H9 (cell line): ENCODE results near the gene ZIK1. TPM values are rescaled to one million over a fixed set of nuclear protein-coding genes. Genes with fewer than 3 reads are reported as not detected.

Experiments
- DNase-seq: peaks from one replicate; pipeline ENCODE4 v3.0.0-alpha.2; 2017
- H2AFZ ChIP-seq: one replicate; pipeline ENCODE4 v1.6.1; 2013; ENCODE audit warnings: mild to moderate bottlenecking, low read length, control low read depth, moderate library complexity
- H2AK5ac ChIP-seq: 2 replicates; pipeline ENCODE4 v1.6.1; 2013; ENCODE audit warnings: low read length, control low read depth, mixed read lengths; ENCODE audit not compliant: insufficient read length
- H2BK120ac ChIP-seq: one replicate; pipeline ENCODE4 v1.6.1; 2013; ENCODE audit warnings: low read depth, mild to moderate bottlenecking, low read length, control low read depth, inconsistent platforms; ENCODE audit not compliant: poor library complexity, severe bottlenecking
- H2BK12ac ChIP-seq: 2 replicates; pipeline ENCODE4 v1.6.1; 2013; ENCODE audit warnings: low read length, control low read depth, mixed read lengths, low read depth; ENCODE audit not compliant: insufficient read length
- H2BK15ac ChIP-seq: 2 replicates; pipeline ENCODE4 v1.6.1; 2013; ENCODE audit warnings: low read depth, low read length, control low read depth
- H2BK20ac ChIP-seq: one replicate; pipeline ENCODE4 v1.6.1; 2013; ENCODE audit warnings: low read depth, mild to moderate bottlenecking, low read length, control low read depth, inconsistent platforms; ENCODE audit not compliant: poor library complexity, severe bottlenecking
- H2BK5ac ChIP-seq: 2 replicates; pipeline ENCODE4 v1.6.1; 2013; ENCODE audit warnings: low read length, control low read depth, mixed read lengths; ENCODE audit not compliant: insufficient read length
- H3K14ac ChIP-seq: 2 replicates; pipeline ENCODE4 v1.6.1; 2013; ENCODE audit warnings: low read length, control low read depth; ENCODE audit not compliant: insufficient read depth
- H3K18ac ChIP-seq: 2 replicates; pipeline ENCODE4 v1.6.1; 2013; ENCODE audit warnings: low read depth, mild to moderate bottlenecking, mixed read lengths, low read length, control low read depth; ENCODE audit not compliant: insufficient read length
- H3K23ac ChIP-seq: 2 replicates; pipeline ENCODE4 v1.6.1; 2013; ENCODE audit warnings: low read length, control low read depth, mixed read lengths, low read depth; ENCODE audit not compliant: insufficient read length
- H3K23me2 ChIP-seq: 2 replicates; pipeline ENCODE4 v1.6.1; 2013; ENCODE audit warnings: low read depth, mild to moderate bottlenecking, mixed read lengths, low read length, control low read depth; ENCODE audit not compliant: insufficient read length, poor library complexity, severe bottlenecking
- H3K27ac ChIP-seq: 2 replicates; pipeline ENCODE4 v1.5.1; 2013; ENCODE audit warnings: low read length, control low read depth, mixed read lengths, low read depth; ENCODE audit not compliant: insufficient read length
- H3K27me3 ChIP-seq: 2 replicates; pipeline ENCODE4 v1.6.1; 2013; ENCODE audit warnings: low read length, control low read depth, inconsistent platforms; ENCODE audit not compliant: insufficient read depth
- H3K4ac ChIP-seq: 2 replicates; pipeline ENCODE4 v1.6.1; 2013; ENCODE audit warnings: low read depth, mild to moderate bottlenecking, control low read depth, inconsistent platforms, low read length, moderate library complexity
- H3K4me1 ChIP-seq: 2 replicates; pipeline ENCODE4 v1.6.1; 2013; ENCODE audit warnings: low read length, control low read depth, inconsistent platforms; ENCODE audit not compliant: insufficient read depth
- H3K4me2 ChIP-seq: 2 replicates; pipeline ENCODE4 v1.6.1; 2013; ENCODE audit warnings: low read length, control low read depth, mixed read lengths; ENCODE audit not compliant: insufficient read length, insufficient read depth
- H3K56ac ChIP-seq: 2 replicates; pipeline ENCODE4 v1.6.1; 2013; ENCODE audit warnings: low read depth, mild to moderate bottlenecking, mixed read lengths, low read length, control low read depth; ENCODE audit not compliant: insufficient read length
- H3K79me1 ChIP-seq: 2 replicates; pipeline ENCODE4 v1.6.1; 2013; ENCODE audit warnings: low read depth, mild to moderate bottlenecking, moderate library complexity, low read length, control low read depth, inconsistent platforms; ENCODE audit not compliant: insufficient read depth, poor library complexity, severe bottlenecking
- H3K79me2 ChIP-seq: 2 replicates; pipeline ENCODE4 v1.6.1; 2013; ENCODE audit warnings: low read length, control low read depth, inconsistent platforms; ENCODE audit not compliant: insufficient read depth
- H3K9ac ChIP-seq: 2 replicates; pipeline ENCODE4 v1.6.1; 2013; ENCODE audit warnings: low read length, control low read depth, mixed read lengths; ENCODE audit not compliant: insufficient read length; ENCODE audit errors: extremely low read depth
- H3K9me3 ChIP-seq: one replicate; pipeline ENCODE4 v1.6.1; 2013; ENCODE audit warnings: low read depth, low read length, inconsistent platforms; ENCODE audit not compliant: control insufficient read depth
- H3T11ph ChIP-seq: one replicate; pipeline ENCODE4 v1.6.1; 2013; ENCODE audit warnings: mild to moderate bottlenecking, low read length, control low read depth, inconsistent platforms
- H4K20me1 ChIP-seq: one replicate; pipeline ENCODE4 v1.6.1; 2013; ENCODE audit not compliant: control insufficient read depth, insufficient read length, insufficient read depth
- H4K5ac ChIP-seq: 2 replicates; pipeline ENCODE4 v1.6.1; 2013; ENCODE audit warnings: low read depth, mild to moderate bottlenecking, mixed read lengths, low read length, control low read depth; ENCODE audit not compliant: insufficient read length
- H4K8ac ChIP-seq: replicated peaks from 2 replicates; pipeline ENCODE4 v1.6.1; 2013; ENCODE audit warnings: low read length, control low read depth, mixed read lengths, low read depth; ENCODE audit not compliant: insufficient read length
- H4K91ac ChIP-seq: 2 replicates; pipeline ENCODE4 v1.6.1; 2013; ENCODE audit warnings: low read depth, mild to moderate bottlenecking, moderate library complexity, mixed read lengths, low read length, control low read depth; ENCODE audit not compliant: insufficient read length
- H3K27ac Mint-ChIP-seq, 3 experiments: 2 replicates in 2 of 3; 3 replicates in 1 of 3; pipeline ENCODE4 v1.8.0; 2020 to 2021; ENCODE audit warnings: mixed read lengths in 3 of 3, mild to moderate bottlenecking in 1 of 3, moderate library complexity in 1 of 3
- H3K27me3 Mint-ChIP-seq: 2 replicates; pipeline ENCODE4 v1.8.0; 2021; ENCODE audit warnings: low read depth, mild to moderate bottlenecking, moderate library complexity, mixed read lengths
- H3K36me3 Mint-ChIP-seq, 3 experiments: 2 replicates in 2 of 3; 3 replicates in 1 of 3; pipeline ENCODE4 v1.8.0; 2020 to 2021; ENCODE audit warnings: low read depth in 3 of 3, mixed read lengths in 3 of 3; ENCODE audit not compliant: insufficient read depth in 1 of 3
- H3K4me1 Mint-ChIP-seq, 2 experiments: 2 replicates each; pipeline ENCODE4 v1.8.0; 2020; ENCODE audit warnings: mixed read lengths in 2 of 2
- H3K4me3 Mint-ChIP-seq, 2 experiments: 2 replicates in 1 of 2; 3 replicates in 1 of 2; pipeline ENCODE4 v1.8.0; 2020 to 2021; ENCODE audit warnings: mild to moderate bottlenecking in 2 of 2, mixed read lengths in 2 of 2, moderate library complexity in 1 of 2
- H3K9me3 Mint-ChIP-seq, 2 experiments: 2 replicates in 1 of 2; 3 replicates in 1 of 2; pipeline ENCODE4 v1.8.0; 2020; ENCODE audit warnings: mild to moderate bottlenecking in 2 of 2, mixed read lengths in 2 of 2, moderate library complexity in 1 of 2
- CTCF ChIP-seq: fragments of 200-600 bp; sonication (generic); conservative IDR thresholded peaks from 3 replicates; pipeline ENCODE4 v1.8.0; 2021; ENCODE audit warnings: antibody characterized with exemption, mild to moderate bottlenecking
- WGBS: extraction: QIAGEN DNeasy Blood & Tissue Kit; methylation state at CpG from one replicate; pipeline ENCODE4 v1.1.7; 2013; ENCODE audit warnings: missing lambda C conversion rate, low lambda C conversion rate, mixed read lengths; ENCODE audit not compliant: insufficient read length; ENCODE audit errors: extremely low coverage; 5-methylcytosine and 5-hydroxymethylcytosine counted together
- total RNA-seq: library from RNA; stranded (reverse); gene quantifications from 2 replicates; pipeline ENCODE4 v1.2.1, GENCODE V29; 2021

Gene ZIK1
- total RNA-seq, 1 experiment from 2014 or later: 27.8 TPM

GRCh38 chr19:57537953-57538547 lies 45.9 kb upstream of the ZIK1 start:
- H4K5ac ChIP-seq: no peak overlapping the region
- H3K9me3 ChIP-seq: peaks cover 60% of the 10 kb centered on the region
- H3K4me1 ChIP-seq: no peaks in the 10 kb centered on the region
- no peak overlapping the region for H3K27ac Mint-ChIP-seq
- H3K79me1 ChIP-seq: peaks cover 4% of the 10 kb centered on the region
- H2BK5ac ChIP-seq: no peak overlapping the region
- no peak for TF ChIP-seq CTCF
- no peak overlapping the region for H2AFZ ChIP-seq
- H3K4me2 ChIP-seq: no peak overlapping the region
- no peak overlapping the region for H4K8ac ChIP-seq
- no peaks in the 10 kb centered on the region for H3K23me2 ChIP-seq
- H3K4ac ChIP-seq: no peak overlapping the region
- no peak overlapping the region for H3K56ac ChIP-seq
- H3K27me3 ChIP-seq: no peaks in the 10 kb centered on the region
- H3K9me3 Mint-ChIP-seq: peaks cover 79 to 92% of the 10 kb centered on the region in 2 experiments
- no peak overlapping the region for H3K14ac ChIP-seq
- peaks cover 97 to 100% (median 99%) of the 10 kb centered on the region in 3 experiments for H3K36me3 Mint-ChIP-seq
- H3K27me3 Mint-ChIP-seq: no peaks in the 10 kb centered on the region; the same call in 1 of the 2 replicates
- no peak overlapping the region for H4K91ac ChIP-seq
- WGBS: no CpG with 5 or more reads among the region's 7 CpGs
- H3K9ac ChIP-seq: no peak overlapping the region
- DNase-seq: no peak
- no peak overlapping the region for H2BK20ac ChIP-seq
- H3K18ac ChIP-seq: no peak overlapping the region
- no peak overlapping the region for H3K4me3 Mint-ChIP-seq
- H3T11ph ChIP-seq: no peak overlapping the region
- no peaks in the 10 kb centered on the region for H3K4me1 Mint-ChIP-seq
- no peak overlapping the region for H3K23ac ChIP-seq
- no peak overlapping the region for H3K27ac ChIP-seq
- H2AK5ac ChIP-seq: no peak overlapping the region
- H3K79me2 ChIP-seq: peaks cover 3% of the 10 kb centered on the region; the same call in 1 of the 2 replicates
- no peak overlapping the region for H2BK15ac ChIP-seq
- no peak overlapping the region for H2BK12ac ChIP-seq
- H2BK120ac ChIP-seq: no peak overlapping the region
- H4K20me1 ChIP-seq: no peaks in the 10 kb centered on the region
